ENCODE results near the gene TMCC1.
"Not testable (repeated sequence)": the region's sequence is repeated elsewhere in the genome, so short reads cannot be mapped to it uniquely, and the experiment has no call there.

TMCC1 gene

GRCh38 chr3:129770604-129771003, 122.9 kb downstream of the TMCC1 start:
- no peak for DNase-seq (ENCODE audit: low read depth)

GRCh38 chr3:129769616-129770015, 123.9 kb downstream of the TMCC1 start:
- DNase-seq (ENCODE audit: low read depth): no peak

- DNase-seq (ENCODE audit: low read depth): no peak
Observed at GRCh38 chr3:129768728-129769127, 124.8 kb downstream of the TMCC1 start.

- DNase-seq (ENCODE audit: low read depth): no peak
Observed at GRCh38 chr3:129766135-129766534, 127.4 kb downstream of the TMCC1 start.

GRCh38 chr3:129764090-129764489, 129.4 kb downstream of the TMCC1 start:
- no peak for DNase-seq (ENCODE audit: low read depth)

- DNase-seq (ENCODE audit: low read depth): no peak
Observed at GRCh38 chr3:129758785-129759320, 134.7 kb downstream of the TMCC1 start.

GRCh38 chr3:129758306-129758705, 135.2 kb downstream of the TMCC1 start:
- DNase-seq (ENCODE audit: low read depth): no peak

- DNase-seq (ENCODE audit: low read depth): no peak
Observed at GRCh38 chr3:129756871-129757270, 136.6 kb downstream of the TMCC1 start.

GRCh38 chr3:129751105-129751504, 142.4 kb downstream of the TMCC1 start:
- not testable (repeated sequence) for DNase-seq (ENCODE audit: low read depth)

- DNase-seq (ENCODE audit: low read depth): no peak
Observed at GRCh38 chr3:129749692-129750091, 143.8 kb downstream of the TMCC1 start.

- no peak for DNase-seq (ENCODE audit: low read depth)
Observed at GRCh38 chr3:129747992-129748391, 145.5 kb downstream of the TMCC1 start.

- no peak for DNase-seq (ENCODE audit: low read depth)
Observed at GRCh38 chr3:129747136-129747535, 146.4 kb downstream of the TMCC1 start.

GRCh38 chr3:129746629-129747028, 146.9 kb downstream of the TMCC1 start:
- DNase-seq (ENCODE audit: low read depth): no peak

- DNase-seq (ENCODE audit: low read depth): no peak
Observed at GRCh38 chr3:129745253-129745652, 148.3 kb downstream of the TMCC1 start.

- no peak for DNase-seq (ENCODE audit: low read depth)
Observed at GRCh38 chr3:129741794-129742193, 151.7 kb downstream of the TMCC1 start.

- no peak for DNase-seq (ENCODE audit: low read depth)
Observed at GRCh38 chr3:129740090-129740489, 153.4 kb downstream of the TMCC1 start.

GRCh38 chr3:129739634-129740033, 153.9 kb downstream of the TMCC1 start:
- DNase-seq (ENCODE audit: low read depth): no peak

GRCh38 chr3:129738172-129738571, 155.3 kb downstream of the TMCC1 start:
- no peak for DNase-seq (ENCODE audit: low read depth)

GRCh38 chr3:129736070-129736469, 157.4 kb downstream of the TMCC1 start:
- DNase-seq (ENCODE audit: low read depth): no peak

GRCh38 chr3:129735638-129736037, 157.9 kb downstream of the TMCC1 start:
- DNase-seq (ENCODE audit: low read depth): no peak

GRCh38 chr3:129734449-129734848, 159.1 kb downstream of the TMCC1 start:
- no peak for DNase-seq (ENCODE audit: low read depth)

GRCh38 chr3:129732200-129732876, 161.2 kb downstream of the TMCC1 start:
- no peak for DNase-seq (ENCODE audit: low read depth)

- DNase-seq (ENCODE audit: low read depth): no peak
Observed at GRCh38 chr3:129727707-129728106, 165.8 kb downstream of the TMCC1 start.

Data from activated T-cell treated with anti-CD3 and anti-CD28 coated beads for 48 hours (primary cell).